Measurements from ENCODE around the gene ABCB8.

- TF ChIP-seq CTCF (conservative IDR thresholded peaks at IDR 0.05; ENCODE audit: low read length), result no peak
- TF ChIP-seq EZH2phosphoT487 (IDR thresholded peaks at IDR 0.05; ENCODE audit: borderline replicate concordance), result no peak
These were observed 58.6 kb downstream of the ABCB8 start for GRCh38 chr7:151086802-151087244.
